ENCODE results near the gene RMND1.
"Not testable (repeated sequence)": the region's sequence is repeated elsewhere in the genome, so short reads cannot be mapped to it uniquely, and the experiment has no call there.

The RMND1 gene

DNA sequence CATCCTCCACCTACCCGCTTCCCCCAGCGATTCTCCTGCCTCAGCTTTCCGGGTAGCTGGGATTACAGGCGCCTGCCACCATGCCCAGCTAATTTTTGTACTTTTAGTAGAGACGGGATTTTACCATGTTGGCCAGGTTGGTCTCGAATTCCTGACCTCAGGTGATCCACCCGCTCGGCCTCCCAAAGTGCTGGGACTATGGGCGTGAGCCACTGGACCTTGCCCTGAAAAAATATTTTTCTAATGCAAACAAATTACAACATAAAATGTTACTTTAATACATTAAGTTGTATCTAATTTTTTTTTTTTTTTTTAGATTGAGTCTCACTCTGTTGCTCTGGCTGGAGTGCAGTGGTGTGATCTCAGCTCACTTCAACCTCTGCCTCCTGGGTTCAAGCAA lies 69.3 kb downstream of the RMND1 start:
- not testable (repeated sequence) for DNase-seq

DNA sequence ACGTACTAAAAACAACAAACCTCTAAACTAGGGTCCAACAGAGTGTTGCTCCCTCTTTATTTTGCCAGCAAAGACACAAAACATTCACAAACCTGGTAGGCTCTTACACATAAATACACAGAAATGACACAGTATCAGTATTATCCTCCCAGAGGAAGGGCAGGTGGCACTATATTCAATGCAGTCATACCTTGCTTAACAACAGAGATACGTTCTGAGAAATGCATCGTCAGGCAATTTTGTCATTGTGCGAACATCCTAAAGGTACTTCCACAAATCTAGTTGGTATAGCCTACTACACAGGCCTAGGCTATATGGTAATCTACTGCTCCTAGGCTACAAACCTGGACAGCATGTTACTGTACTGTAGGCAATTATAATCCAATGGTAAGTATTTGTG lies 70.2 kb downstream of the RMND1 start:
- DNase-seq: no peak

DNA sequence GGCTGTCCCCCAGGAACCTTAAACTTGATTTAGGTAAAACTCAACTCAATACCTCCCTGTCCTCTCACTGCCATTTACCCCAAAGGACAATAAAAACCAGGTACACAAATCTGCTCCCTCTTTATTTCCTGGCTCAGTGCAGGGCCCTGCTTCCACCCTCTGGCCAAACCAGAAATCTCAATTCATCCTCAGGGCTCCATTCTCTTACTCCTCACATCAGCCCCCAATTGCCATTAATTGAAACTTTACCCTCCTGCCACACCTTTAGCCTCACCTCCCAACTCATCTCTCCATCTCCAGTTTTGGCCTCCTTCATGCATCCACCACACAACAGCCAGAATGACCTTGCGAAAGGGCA lies 71.1 kb downstream of the RMND1 start:
- no peak for DNase-seq

DNA sequence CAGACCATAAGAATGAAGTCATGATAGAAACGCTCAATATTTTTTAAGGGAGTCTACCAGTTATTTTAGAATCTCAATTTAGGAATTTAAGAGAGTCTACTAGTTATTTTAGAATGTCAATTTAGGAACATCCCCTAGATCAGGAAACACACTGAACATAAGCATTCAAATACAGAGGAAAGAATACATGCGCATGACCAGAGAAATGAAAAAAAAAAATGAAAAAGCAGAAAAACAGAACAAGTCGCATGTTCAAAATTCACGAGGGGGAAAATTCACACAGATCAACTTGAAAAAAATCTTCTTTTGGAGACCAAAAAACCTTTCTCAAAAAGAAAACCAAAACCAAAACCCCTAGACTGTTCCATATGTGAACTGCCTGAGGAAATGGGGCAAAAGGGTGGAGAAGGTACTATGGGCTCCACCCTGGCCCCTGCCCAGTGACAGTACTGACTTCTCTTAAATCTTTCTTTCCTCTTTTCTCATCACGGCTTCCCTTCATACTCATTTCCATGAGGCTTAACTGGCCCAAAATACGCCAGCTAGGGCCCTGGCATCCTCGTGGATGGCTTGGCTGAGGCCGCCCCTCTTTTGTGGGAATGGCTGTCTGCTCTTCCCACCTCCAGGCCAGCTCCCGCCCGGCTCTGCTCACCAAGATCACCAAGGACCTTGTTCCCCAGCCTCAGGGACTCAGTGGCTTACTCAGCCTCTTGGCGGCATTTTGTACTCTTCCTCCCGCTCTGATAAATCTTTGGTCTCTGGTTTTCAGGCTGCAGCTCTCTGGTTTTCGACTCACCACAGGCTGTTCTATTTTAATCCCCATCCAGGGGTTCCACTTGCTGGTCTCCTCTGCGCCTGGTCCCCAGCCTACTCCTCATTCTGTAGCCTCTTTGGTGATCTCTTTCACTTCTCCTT lies 71.7 kb downstream of the RMND1 start:
- peak; percentile 36 to 66 for DNase-seq

DNA sequence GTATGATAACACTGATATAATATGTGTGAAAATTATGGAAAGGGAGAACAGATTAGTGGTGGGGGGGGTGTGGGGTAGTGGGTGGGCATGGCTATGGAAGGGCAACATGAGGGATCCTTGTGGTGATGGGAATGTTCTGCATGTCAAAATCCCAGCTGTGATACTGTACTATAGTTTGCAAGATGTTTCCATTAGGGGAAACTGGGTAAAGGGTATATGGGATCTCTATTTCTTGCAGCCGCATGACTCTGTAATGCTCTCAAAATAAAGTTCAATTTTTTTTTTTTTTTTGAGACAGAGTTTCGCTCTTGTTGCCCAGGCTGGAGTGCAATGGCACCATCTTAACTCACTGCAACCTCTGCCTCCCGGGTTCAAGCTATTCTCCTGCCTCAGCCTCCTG lies 74.8 kb downstream of the RMND1 start:
- DNase-seq: no peak

GRCh38 chr6:151376440-151376839 lies 75.5 kb downstream of the RMND1 start:
- peak in 1 of 2 donors; percentile 41 for DNase-seq

GRCh38 chr6:151375833-151376232 lies 76.1 kb downstream of the RMND1 start:
- DNase-seq: no peak

GRCh38 chr6:151374036-151374683 lies 77.8 kb downstream of the RMND1 start:
- peak; percentile 32 to 43 for DNase-seq

DNA sequence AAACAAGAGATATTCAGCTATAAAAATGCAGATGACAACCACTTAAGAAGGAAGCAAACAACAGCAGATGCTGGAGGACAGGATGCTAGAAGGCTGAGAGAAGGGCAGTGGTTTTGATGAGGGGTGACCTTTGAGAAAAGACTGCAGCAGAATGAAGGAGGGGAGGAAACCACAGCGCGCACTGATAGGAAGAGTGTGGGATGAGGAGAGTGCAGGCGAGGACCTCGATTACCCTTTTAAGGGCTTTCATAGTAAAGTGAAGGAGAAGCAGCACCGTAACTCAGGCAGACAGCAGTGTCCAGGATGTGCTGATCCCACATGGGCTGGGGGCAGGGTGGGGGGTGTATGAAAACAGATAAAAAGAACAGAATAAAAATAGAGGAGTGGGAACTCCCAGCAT lies 79.8 kb downstream of the RMND1 start:
- no peak for DNase-seq

GRCh38 chr6:151370509-151371078 lies 81.3 kb downstream of the RMND1 start:
- DNase-seq: no peak

GRCh38 chr6:151365233-151365632 lies 86.7 kb downstream of the RMND1 start:
- no peak for DNase-seq

- no peak for DNase-seq
Measured at GRCh38 chr6:151359486-151359885, 92.4 kb downstream of the RMND1 start.

DNA sequence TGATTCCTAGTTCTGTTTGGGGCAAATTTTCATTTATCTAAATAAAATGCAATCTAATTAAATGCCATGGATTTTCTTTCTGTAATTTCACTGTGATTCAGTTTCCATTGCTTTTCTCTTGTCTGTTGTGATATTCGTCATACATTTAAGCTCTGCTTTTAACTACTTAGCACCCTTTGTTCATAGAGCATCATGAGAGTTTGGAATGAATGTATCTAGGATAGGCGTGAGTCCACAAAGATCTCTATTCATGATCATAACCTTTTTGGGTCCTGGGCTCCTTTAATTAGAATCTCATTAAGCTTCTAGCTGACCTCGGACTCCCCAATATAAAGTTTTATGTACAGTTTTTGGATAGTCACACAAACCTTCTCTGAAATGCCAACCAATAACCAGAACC lies 93.5 kb downstream of the RMND1 start:
- DNase-seq: no peak

- DNase-seq: no peak
Measured at GRCh38 chr6:151357758-151358436, 94.0 kb downstream of the RMND1 start.

- DNase-seq: not testable (repeated sequence)
Measured at GRCh38 chr6:151356983-151357382, 94.9 kb downstream of the RMND1 start.

All from CD4-positive, alpha-beta T cell treated with Interleukin-4 for 1 hour (primary cell).